Activated CD8-positive, alpha-beta T cell treated with anti-CD3 and anti-CD28 coated beads for 36 hours (primary cell): ENCODE results near the gene CEP152. TPM values are rescaled to one million over a fixed set of nuclear protein-coding genes. Genes with fewer than 3 reads are reported as not detected.
A peak's percentile ranks its signal among the peaks of the same experiment; 100 is the strongest.

Source experiments
- ATAC-seq: fragments of 200-7000 bp; cut with Tn5 transposase; one replicate; pipeline ENCODE4 v1.10.0; 2021; ENCODE audit warnings: mild to moderate bottlenecking, moderate library complexity
- CTCF ChIA-PET: fragments of 350-600 bp; sonication (Branson Sonifier 250); formaldehyde crosslinking; loops from one replicate; lab custom pipeline; 2021; ENCODE audit warnings: antibody characterized with exemption; lab: Charles Lee
- POLR2A ChIA-PET: fragments of 350-600 bp; sonication (Branson Sonifier 250); formaldehyde crosslinking; loops from one replicate; lab custom pipeline; 2021; ENCODE audit warnings: antibody characterized with exemption; lab: Charles Lee
- DNase-seq: peaks from one replicate; pipeline ENCODE4 v3.0.0-alpha.2; 2020
- H3K27ac Mint-ChIP-seq: one replicate; pipeline ENCODE4 v1.8.0; 2021; ENCODE audit warnings: mild to moderate bottlenecking, mixed read lengths
- H3K27me3 Mint-ChIP-seq: one replicate; pipeline ENCODE4 v1.8.0; 2021; ENCODE audit warnings: mixed read lengths
- H3K36me3 Mint-ChIP-seq: one replicate; pipeline ENCODE4 v1.8.0; 2021; ENCODE audit warnings: low read depth, mixed read lengths
- H3K4me1 Mint-ChIP-seq: one replicate; pipeline ENCODE4 v1.8.0; 2021; ENCODE audit warnings: low read depth, mixed read lengths
- H3K4me3 Mint-ChIP-seq: one replicate; pipeline ENCODE4 v1.8.0; 2021; ENCODE audit warnings: mild to moderate bottlenecking, moderate library complexity, mixed read lengths
- H3K9me3 Mint-ChIP-seq: one replicate; pipeline ENCODE4 v1.8.0; 2021; ENCODE audit warnings: mixed read lengths
- intact Hi-C: fragments of 100-400 bp; cut with micrococcal nuclease; formaldehyde crosslinking; loops from one replicate; pipeline ENCODE4 v1.10.0; 2022
- total RNA-seq, 2 experiments: library from RNA; stranded (reverse); gene quantifications; one replicate each; pipeline ENCODE4 v1.2.3, GENCODE V29; 2021
- TF ChIP-seq, protein P1 (sequence below): fragments of 200-600 bp; IDR thresholded peaks from one replicate; pipeline ENCODE4 v1.8.0; 2022; ENCODE audit warnings: antibody characterized with exemption, mild to moderate bottlenecking

CEP152 gene, protein sequence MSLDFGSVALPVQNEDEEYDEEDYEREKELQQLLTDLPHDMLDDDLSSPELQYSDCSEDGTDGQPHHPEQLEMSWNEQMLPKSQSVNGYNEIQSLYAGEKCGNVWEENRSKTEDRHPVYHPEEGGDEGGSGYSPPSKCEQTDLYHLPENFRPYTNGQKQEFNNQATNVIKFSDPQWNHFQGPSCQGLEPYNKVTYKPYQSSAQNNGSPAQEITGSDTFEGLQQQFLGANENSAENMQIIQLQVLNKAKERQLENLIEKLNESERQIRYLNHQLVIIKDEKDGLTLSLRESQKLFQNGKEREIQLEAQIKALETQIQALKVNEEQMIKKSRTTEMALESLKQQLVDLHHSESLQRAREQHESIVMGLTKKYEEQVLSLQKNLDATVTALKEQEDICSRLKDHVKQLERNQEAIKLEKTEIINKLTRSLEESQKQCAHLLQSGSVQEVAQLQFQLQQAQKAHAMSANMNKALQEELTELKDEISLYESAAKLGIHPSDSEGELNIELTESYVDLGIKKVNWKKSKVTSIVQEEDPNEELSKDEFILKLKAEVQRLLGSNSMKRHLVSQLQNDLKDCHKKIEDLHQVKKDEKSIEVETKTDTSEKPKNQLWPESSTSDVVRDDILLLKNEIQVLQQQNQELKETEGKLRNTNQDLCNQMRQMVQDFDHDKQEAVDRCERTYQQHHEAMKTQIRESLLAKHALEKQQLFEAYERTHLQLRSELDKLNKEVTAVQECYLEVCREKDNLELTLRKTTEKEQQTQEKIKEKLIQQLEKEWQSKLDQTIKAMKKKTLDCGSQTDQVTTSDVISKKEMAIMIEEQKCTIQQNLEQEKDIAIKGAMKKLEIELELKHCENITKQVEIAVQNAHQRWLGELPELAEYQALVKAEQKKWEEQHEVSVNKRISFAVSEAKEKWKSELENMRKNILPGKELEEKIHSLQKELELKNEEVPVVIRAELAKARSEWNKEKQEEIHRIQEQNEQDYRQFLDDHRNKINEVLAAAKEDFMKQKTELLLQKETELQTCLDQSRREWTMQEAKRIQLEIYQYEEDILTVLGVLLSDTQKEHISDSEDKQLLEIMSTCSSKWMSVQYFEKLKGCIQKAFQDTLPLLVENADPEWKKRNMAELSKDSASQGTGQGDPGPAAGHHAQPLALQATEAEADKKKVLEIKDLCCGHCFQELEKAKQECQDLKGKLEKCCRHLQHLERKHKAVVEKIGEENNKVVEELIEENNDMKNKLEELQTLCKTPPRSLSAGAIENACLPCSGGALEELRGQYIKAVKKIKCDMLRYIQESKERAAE (N-terminal part only)
- 10 to 100 TPM; 39.2 to 39.7 TPM for total RNA-seq

- ATAC-seq = peak; percentile 97
- TF ChIP-seq, protein P1, sequence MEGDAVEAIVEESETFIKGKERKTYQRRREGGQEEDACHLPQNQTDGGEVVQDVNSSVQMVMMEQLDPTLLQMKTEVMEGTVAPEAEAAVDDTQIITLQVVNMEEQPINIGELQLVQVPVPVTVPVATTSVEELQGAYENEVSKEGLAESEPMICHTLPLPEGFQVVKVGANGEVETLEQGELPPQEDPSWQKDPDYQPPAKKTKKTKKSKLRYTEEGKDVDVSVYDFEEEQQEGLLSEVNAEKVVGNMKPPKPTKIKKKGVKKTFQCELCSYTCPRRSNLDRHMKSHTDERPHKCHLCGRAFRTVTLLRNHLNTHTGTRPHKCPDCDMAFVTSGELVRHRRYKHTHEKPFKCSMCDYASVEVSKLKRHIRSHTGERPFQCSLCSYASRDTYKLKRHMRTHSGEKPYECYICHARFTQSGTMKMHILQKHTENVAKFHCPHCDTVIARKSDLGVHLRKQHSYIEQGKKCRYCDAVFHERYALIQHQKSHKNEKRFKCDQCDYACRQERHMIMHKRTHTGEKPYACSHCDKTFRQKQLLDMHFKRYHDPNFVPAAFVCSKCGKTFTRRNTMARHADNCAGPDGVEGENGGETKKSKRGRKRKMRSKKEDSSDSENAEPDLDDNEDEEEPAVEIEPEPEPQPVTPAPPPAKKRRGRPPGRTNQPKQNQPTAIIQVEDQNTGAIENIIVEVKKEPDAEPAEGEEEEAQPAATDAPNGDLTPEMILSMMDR = no peak
- Mint-ChIP-seq H3K4me1 (peaks cover 29% of the 10 kb centered on the region), H3K27me3 (peaks cover 2% of the 10 kb centered on the region), H3K4me3 (peak within 1 kb of the TSS; percentile 96), H3K9me3 (no peaks in the 10 kb centered on the region), H3K27ac (peak within 1 kb of the TSS; percentile 96), H3K36me3 (peaks cover 23% of the 10 kb centered on the region)
- peak; percentile 99 for DNase-seq
- CTCF ChIA-PET = interaction anchor here (0.7 to 2.4 kb wide), 6 partner anchors 9 to 335 kb away, joined by 3 to 13 read pairs (median 3); partner anchors contain the start of gene EID1
- intact Hi-C loops = no loop called here
- POLR2A ChIA-PET = interaction anchor here (0.8 to 1.9 kb wide), 10 partner anchors 9 to 478 kb away, joined by 3 to 9 read pairs (median 4); partner anchors contain the start of gene COPS2
These were observed at the start of gene CEP152 for GRCh38 chr15:48810414-48811324. CEP152 (minus strand) TSS chr15:48811069; CDS start chr15:48805649, 5,420 bp downstream.

- peaks cover 5% of the 10 kb centered on the region for H3K27me3 Mint-ChIP-seq
- intact Hi-C loops = no loop called here
These were observed 48.6 kb upstream of the CEP152 start for GRCh38 chr15:48859426-48859825.

DNA sequence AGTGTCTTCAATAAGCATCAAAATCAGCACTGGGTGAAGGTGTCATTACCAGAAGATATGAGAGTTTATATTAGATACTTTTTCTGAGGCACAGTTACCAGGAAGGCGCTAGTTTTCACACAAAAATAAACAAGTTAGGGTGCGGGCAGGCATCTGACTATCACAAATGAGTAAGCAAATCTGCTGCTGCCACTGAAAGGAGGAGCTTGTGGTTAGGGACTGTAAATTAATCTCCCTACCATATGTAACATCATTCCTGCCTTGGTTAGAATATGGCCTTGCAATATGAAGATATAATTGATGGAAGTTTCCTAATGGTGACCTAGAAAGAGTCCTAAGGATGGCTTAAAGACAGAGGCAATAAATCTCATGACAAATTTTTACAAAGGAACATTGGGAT is 47.5 kb upstream of the CEP152 start:
- CTCF ChIA-PET = interaction anchor here (1.3 kb wide), 1 partner anchor 288 kb away, joined by 4 read pairs; no protein-coding TSS in a partner anchor

More at GRCh38 chr15:48859426-48859825, 48.6 kb upstream of the CEP152 start:
- H3K9me3 Mint-ChIP-seq = no peaks in the 10 kb centered on the region
- H3K36me3 Mint-ChIP-seq = no peaks in the 10 kb centered on the region
- CTCF ChIA-PET = interaction anchor here (0.8 kb wide), 1 partner anchor 1286 kb away, joined by 4 read pairs; no protein-coding TSS in a partner anchor
- TF ChIP-seq, protein P1 = no peak
- H3K27ac Mint-ChIP-seq = no peak overlapping the region
- H3K4me1 Mint-ChIP-seq = peaks cover 6% of the 10 kb centered on the region
- no peak for ATAC-seq
- no peak overlapping the region for H3K4me3 Mint-ChIP-seq
- POLR2A ChIA-PET = no interaction called here
- no peak for DNase-seq

More for the DNA sequence above, 47.5 kb upstream of the CEP152 start:
- Mint-ChIP-seq H3K4me1 (peaks cover 6% of the 10 kb centered on the region), H3K9me3 (peaks cover 2% of the 10 kb centered on the region), H3K4me3 (no peak overlapping the region), H3K27ac (no peak overlapping the region), H3K27me3 (peaks cover 7% of the 10 kb centered on the region), H3K36me3 (no peaks in the 10 kb centered on the region)
- DNase-seq = no peak
- intact Hi-C loops = no loop called here
- POLR2A ChIA-PET = interaction anchor here (0.7 kb wide), 1 partner anchor 24 kb away, joined by 3 read pairs; no protein-coding TSS in a partner anchor
- no peak for ATAC-seq
- TF ChIP-seq, protein P1 = no peak
